ENCODE data around the gene HOXA10. TPM values are rescaled to one million over a fixed set of nuclear protein-coding genes. Genes with fewer than 3 reads are reported as not detected.
A peak's percentile ranks its signal among the peaks of the same experiment; 100 is the strongest.

HOXA10 gene
- 100 to 1,000 TPM in 1 of 5 donors, under 1 TPM in 1, not detected in 3; 0.92 to 337 TPM for total RNA-seq
- polyA plus RNA-seq, result under 1 TPM in 1 of 3 donors, not detected in 2; 0.18 TPM
- long read RNA-seq, donor 1, result 0 reads
- long read RNA-seq, donor 2, result 0 reads
- long read RNA-seq, donor 3, result 0 reads
- long read RNA-seq, donor 4, result 0 reads
- long read RNA-seq, donor 5, partial matches to known transcripts, result 0 of 1 reads
- long read RNA-seq, donor 5, other reads (novel, unspliced or antisense), result 0 of 1 reads
- long read RNA-seq, donor 6, result 0 reads
- long read RNA-seq, donor 7, partial matches to known transcripts, result 0 of 1 reads
- long read RNA-seq, donor 7, other reads (novel, unspliced or antisense), result 0 of 1 reads
- long read RNA-seq, donor 8, result 0 reads
- long read RNA-seq, donor 9, result 0 reads
- long read RNA-seq, donor 10, partial matches to known transcripts, result 0 of 1 reads
- long read RNA-seq, donor 10, other reads (novel, unspliced or antisense), result 0 of 1 reads

DNA sequence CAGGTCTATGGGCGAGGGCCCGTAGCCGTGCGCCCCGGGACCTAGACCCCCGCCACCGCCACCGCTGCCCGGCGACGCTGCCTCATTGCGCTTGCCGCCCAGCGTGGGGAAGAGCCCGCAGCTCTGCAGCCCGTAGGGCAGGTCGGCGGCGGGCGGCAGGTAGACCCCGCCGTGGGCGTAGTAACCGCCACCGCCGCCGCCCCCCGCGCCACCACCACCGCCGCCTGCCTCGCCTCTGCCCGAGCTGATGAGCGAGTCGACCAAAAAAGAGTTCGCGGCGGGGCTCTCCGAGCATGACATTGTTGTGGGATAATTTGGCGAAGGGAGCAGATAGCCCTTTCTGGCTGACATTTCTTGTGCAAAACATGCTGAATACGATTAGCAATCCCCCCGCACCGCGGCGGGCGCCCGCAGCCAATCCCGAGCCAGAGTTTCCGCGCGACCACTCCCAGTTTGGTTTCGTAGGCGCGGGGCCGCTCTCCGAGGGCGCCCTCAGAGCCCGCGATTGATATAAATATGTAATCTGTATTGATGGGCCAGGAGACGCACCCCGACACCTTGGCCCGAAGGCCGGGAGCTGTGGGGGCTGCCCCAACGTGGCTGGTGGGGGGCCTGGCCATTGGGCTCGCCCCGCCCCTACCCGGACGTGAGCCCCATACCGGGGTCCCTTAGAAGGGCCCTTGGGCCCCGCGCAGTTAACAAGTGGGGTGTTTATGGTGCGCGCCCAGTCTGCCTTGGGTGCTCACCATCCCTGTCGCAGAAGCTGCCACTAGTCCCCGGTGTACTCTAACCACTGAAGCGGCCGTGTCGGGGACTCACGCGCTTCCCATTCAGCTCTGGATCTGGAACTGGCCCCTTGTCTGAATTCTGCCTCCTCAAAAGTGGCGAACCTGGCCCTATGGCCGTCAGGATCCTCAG is at the start of gene HOXA10:
HOXA10 (minus strand) TSS at position 365 of the 918 bp plus-strand sequence; CDS start at position 351, 14 bp downstream.
- Histone ChIP-seq H3K27ac (no peak within 1 kb of the TSS), H3K9me3 (peaks cover 0 to 18% (median 0%) of the 10 kb centered on the region in 4 donors), H3K4me1 (peaks cover 27 to 45% (median 40%) of the 10 kb centered on the region in 4 donors), H3K36me3 (no peaks in the 10 kb centered on the region), H3K27me3 (peaks cover 49 to 100% (median 98%) of the 10 kb centered on the region in 3 donors), H3K4me3 (peak within 1 kb of the TSS; percentile 38 to 54 (median 45))
- intact Hi-C loops (cut with DNase I; ENCODE audit: low total_unique reads), result loop anchor here (10.0 kb wide), 1 partner anchor 1299 kb away; no protein-coding TSS in a partner anchor
- DNase-seq, result peak in 1 of 2 donors; percentile 22
- TF ChIP-seq POLR2A (IDR thresholded peaks at IDR 0.05) (no peak), POLR2AphosphoS5 (IDR thresholded peaks at IDR 0.05) (no peak), EP300 (IDR thresholded peaks at IDR 0.05) (no peak), CTCF (IDR thresholded peaks at IDR 0.05) (no peak)
- 8 to 18% (median 10%) methylated on average over 50 to 82 of the region's 82 CpGs for WGBS, 5 donors

DNA sequence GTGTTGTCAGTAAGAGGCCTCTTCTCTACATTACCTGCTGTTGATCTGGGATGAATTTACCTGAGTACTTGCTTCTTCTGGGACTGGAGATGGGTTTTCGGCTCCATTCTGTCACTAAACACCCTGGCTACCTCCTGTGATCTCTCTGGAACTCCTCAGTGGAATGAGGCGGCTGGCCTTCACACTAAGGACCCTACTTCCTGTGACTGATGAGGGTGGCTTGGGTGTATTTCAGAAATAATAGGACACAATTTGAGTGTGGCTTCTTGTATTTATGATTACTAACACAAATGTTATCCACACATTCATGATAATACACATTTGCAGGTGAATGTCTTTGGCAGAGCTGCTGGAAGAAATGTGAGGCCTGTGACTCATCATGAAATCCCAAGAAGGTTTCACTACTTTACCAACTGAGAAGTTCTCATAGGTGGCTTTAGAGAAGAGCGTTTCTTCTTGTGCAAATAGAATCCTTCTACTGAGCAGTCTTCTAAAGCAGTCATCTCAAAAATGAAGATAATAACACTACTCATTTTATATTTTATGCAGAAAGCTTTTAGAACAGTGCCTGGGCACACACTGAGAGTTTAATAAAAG is 47.2 kb upstream of the HOXA10 start:
- Histone ChIP-seq H3K27me3 (peaks cover 9 to 100% (median 78%) of the 10 kb centered on the region in 3 donors), H3K4me1 (peaks cover 0 to 18% (median 10%) of the 10 kb centered on the region in 4 donors), H3K9me3 (no peaks in the 10 kb centered on the region), H3K4me3 (no peak overlapping the region), H3K27ac (no peak overlapping the region), H3K36me3 (no peaks in the 10 kb centered on the region)
- intact Hi-C loops (cut with DNase I; ENCODE audit: low total_unique reads), result no loop called here
- WGBS, 5 donors, result 79 to 87% (median 83%) methylated on average over 3 of the region's 3 CpGs
- TF ChIP-seq POLR2A (IDR thresholded peaks at IDR 0.05) (no peak), POLR2AphosphoS5 (IDR thresholded peaks at IDR 0.05) (no peak), EP300 (IDR thresholded peaks at IDR 0.05) (no peak)
- DNase-seq, result no peak

DNA sequence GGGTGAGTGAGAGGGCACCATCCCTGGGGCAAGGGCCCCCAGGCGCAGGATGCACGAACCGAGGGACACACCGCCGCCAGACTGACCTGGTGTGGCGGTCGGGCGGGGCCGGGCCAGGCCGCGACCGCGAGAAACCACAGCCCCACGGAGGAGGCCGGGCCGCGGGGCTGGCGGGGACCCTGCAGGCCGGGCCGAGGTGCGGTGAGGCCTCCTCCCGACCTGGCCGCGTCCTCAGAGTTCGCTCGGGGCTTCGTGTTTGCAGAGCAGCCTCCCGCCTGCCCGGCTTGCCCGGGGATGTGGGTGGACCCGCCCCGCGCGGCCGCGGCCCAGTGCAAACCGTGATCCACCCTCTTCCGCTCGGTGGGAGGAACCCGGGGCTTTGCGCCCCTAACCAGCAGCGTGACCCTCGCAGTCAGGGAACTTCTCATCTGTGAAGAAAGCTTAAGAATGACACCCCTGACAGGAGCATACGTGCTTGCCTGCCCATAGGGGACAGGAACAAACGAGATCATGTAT is 46.4 kb upstream of the HOXA10 start:
- Histone ChIP-seq H3K27ac (no peak overlapping the region), H3K4me1 (peaks cover 0 to 14% (median 9%) of the 10 kb centered on the region in 4 donors), H3K4me3 (peak overlapping the region in 2 of 4 donors; percentile 27 to 36), H3K9me3 (no peaks in the 10 kb centered on the region), H3K36me3 (no peaks in the 10 kb centered on the region), H3K27me3 (peaks cover 4 to 100% (median 70%) of the 10 kb centered on the region in 3 donors)
- 9 to 15% (median 11%) methylated on average over 22 to 45 of the region's 45 CpGs for WGBS, 5 donors
- intact Hi-C loops (cut with DNase I; ENCODE audit: low total_unique reads), result no loop called here
- TF ChIP-seq CTCF (IDR thresholded peaks at IDR 0.05) (no peak), POLR2AphosphoS5 (IDR thresholded peaks at IDR 0.05) (no peak), POLR2A (IDR thresholded peaks at IDR 0.05) (no peak), EP300 (IDR thresholded peaks at IDR 0.05) (no peak)
- DNase-seq, result no peak

- Histone ChIP-seq H3K27ac (no peak overlapping the region), H3K27me3 (peaks cover 0 to 100% (median 63%) of the 10 kb centered on the region in 3 donors), H3K4me3 (no peak overlapping the region), H3K9me3 (no peaks in the 10 kb centered on the region), H3K4me1 (peaks cover 0 to 8% (median 5%) of the 10 kb centered on the region in 4 donors), H3K36me3 (no peaks in the 10 kb centered on the region)
- WGBS, 5 donors, result 52 to 65% (median 61%) methylated on average over 4 of the region's 4 CpGs
- intact Hi-C loops (cut with DNase I; ENCODE audit: low total_unique reads), result no loop called here
- DNase-seq, result no peak
- no peak for TF ChIP-seq EP300 (IDR thresholded peaks at IDR 0.05)
- TF ChIP-seq POLR2A (IDR thresholded peaks at IDR 0.05), result no peak
- no peak for TF ChIP-seq POLR2AphosphoS5 (IDR thresholded peaks at IDR 0.05)
- TF ChIP-seq CTCF (IDR thresholded peaks at IDR 0.05), result no peak
Measured at GRCh38 chr7:27219821-27220220, 45.7 kb upstream of the HOXA10 start.

Measured in stomach (tissue), 19 donors.